Measurements from ENCODE around the gene MXRA5.
"Not testable (repeated sequence)": the region's sequence is repeated elsewhere in the genome, so short reads cannot be mapped to it uniquely, and the experiment has no call there.

Gene MXRA5

GRCh38 chrX:3320471-3321046 lies 25.9 kb downstream of the MXRA5 start:
- DNase-seq = no peak

GRCh38 chrX:3317191-3317718 lies 29.2 kb downstream of the MXRA5 start:
- DNase-seq = no peak

- DNase-seq = no peak
These were observed 34.3 kb downstream of the MXRA5 start for GRCh38 chrX:3312109-3312508.

GRCh38 chrX:3307881-3308280 lies 38.6 kb downstream of the MXRA5 start:
- no peak for DNase-seq

- no peak for DNase-seq
These were observed 46.8 kb downstream of the MXRA5 start for GRCh38 chrX:3299636-3300035.

GRCh38 chrX:3295731-3296130 lies 50.7 kb downstream of the MXRA5 start:
- DNase-seq = no peak

- no peak for DNase-seq
These were observed 53.2 kb downstream of the MXRA5 start for GRCh38 chrX:3293251-3293650.

- DNase-seq = no peak
These were observed 55.9 kb downstream of the MXRA5 start for GRCh38 chrX:3290561-3290960.

GRCh38 chrX:3286196-3286945 lies 60.1 kb downstream of the MXRA5 start:
- DNase-seq = no peak

GRCh38 chrX:3280706-3281105 lies 65.7 kb downstream of the MXRA5 start:
- no peak for DNase-seq

- not testable (repeated sequence) for DNase-seq
These were observed 72.8 kb downstream of the MXRA5 start for GRCh38 chrX:3273668-3274067.

GRCh38 chrX:3271834-3272186 lies 74.6 kb downstream of the MXRA5 start:
- no peak for DNase-seq

- DNase-seq = no peak
These were observed 75.1 kb downstream of the MXRA5 start for GRCh38 chrX:3271183-3271833.

GRCh38 chrX:3268829-3269228 lies 77.6 kb downstream of the MXRA5 start:
- no peak for DNase-seq

- DNase-seq = no peak
These were observed 82.7 kb downstream of the MXRA5 start for GRCh38 chrX:3263681-3264126.

GRCh38 chrX:3262901-3263300 lies 83.6 kb downstream of the MXRA5 start:
- no peak for DNase-seq
